GM19035 (cell line): ENCODE results near the gene SBF2.

Experiments
- ATAC-seq: cut with Tn5 transposase; IDR thresholded peaks from one replicate; pipeline ENCODE4 v1.9.1; 2021; ENCODE audit not compliant: unreplicated experiment

Gene SBF2

DNA sequence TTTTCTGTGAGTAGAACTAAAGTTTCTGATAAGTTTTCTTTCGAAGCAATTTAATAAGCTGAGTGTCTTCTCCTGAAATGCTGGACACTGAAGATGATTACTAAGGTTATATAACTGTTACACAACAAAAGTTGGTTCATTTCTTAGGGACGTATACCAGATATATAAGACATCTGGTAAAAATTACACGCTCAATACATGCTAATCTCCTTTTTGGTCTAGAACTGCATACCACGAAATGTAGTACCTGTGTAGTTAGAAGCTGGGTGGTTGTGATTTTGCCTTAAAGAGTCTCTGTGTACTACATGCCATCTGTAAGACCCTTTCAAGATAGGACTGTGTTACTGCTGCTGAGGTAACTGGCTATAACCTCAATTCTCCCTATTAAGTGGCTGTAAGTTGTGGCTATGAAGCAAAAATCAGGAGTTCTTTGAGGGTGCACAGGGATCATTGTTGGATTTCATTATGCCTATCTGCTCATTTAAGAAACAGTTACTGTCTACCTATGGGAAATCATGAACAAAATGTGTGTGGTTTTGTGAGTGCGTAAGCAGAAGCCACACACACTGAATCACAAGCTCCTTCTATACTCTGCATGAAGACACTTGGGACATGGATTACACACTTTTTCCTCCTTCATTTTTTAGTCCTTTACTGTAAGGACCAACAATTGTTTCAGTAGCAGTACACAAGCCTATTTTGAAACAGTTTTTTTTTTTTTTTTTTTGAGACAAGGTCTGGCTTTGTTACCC lies 434.3 kb downstream of the SBF2 start:
- ATAC-seq: no peak

DNA sequence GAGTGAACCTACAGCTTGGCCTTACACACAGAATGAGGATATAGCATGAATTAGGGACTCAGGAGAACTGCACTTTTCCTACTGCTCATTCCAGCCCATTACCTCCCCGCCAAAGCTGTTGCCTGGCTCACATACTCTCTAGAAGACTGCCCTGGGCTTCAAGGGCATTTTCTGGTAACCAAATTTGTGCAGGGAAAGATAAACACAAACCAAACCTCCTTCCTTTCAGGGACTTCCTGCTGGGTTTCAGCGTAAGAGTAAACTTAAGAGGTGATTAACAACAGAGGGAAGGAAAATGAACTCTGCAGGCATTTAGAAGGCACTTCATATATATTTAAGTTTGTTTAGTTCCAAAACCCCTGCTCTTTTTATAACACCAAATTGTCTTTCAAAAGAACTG lies 435.2 kb downstream of the SBF2 start:
- ATAC-seq: no peak

DNA sequence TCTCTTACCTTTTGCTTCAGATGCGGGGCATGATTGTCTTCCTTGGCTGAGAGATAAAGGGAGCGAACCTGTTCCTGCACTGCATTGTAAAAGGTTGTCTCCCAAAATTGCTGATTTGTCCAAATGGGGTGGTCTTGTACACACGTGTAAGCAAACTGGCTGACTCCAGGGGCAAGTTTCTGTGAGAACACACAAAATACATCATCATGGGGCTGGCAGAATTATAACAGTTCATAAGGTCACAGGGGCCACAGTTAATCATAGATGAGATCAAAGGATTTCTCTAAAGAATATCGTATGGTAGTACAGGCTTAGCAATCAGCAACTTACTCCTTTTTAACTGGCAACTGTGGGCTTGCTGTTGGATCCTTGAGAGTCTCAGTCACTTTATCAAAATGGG lies 435.8 kb downstream of the SBF2 start:
- ATAC-seq: no peak

DNA sequence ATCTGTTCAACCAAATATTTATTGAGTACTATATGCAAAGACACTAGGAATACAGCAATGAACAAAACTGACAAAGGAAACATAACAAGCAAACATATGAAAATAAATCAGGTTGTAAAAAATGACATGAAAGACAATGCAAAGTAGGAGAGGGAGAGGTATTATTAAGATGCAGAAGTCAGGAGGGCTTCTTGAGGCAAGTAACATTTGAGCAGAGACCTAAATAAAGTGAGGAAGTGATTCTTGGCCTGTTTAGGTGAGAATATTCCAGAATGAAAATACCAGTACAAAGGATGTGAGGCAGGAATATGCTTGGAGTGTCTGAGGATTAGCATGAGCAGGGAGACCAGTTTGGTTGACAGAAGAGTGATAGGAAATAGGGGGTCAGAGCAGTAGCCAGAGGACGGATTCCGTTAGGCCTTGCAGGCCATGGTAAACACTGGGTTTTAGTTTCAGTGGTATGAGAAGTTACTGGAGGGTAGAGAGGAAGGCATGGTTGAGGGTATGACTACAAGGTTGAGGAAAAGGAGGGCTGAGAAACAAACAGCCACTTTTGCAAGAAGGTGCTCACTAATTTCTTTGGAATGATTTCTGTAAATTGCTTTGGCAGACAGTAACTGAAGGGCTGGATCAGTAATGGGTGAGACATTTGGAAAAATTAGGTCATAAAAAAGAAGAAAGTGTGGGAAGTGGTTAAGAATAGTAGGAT lies 438.3 kb downstream of the SBF2 start:
- ATAC-seq: no peak

DNA sequence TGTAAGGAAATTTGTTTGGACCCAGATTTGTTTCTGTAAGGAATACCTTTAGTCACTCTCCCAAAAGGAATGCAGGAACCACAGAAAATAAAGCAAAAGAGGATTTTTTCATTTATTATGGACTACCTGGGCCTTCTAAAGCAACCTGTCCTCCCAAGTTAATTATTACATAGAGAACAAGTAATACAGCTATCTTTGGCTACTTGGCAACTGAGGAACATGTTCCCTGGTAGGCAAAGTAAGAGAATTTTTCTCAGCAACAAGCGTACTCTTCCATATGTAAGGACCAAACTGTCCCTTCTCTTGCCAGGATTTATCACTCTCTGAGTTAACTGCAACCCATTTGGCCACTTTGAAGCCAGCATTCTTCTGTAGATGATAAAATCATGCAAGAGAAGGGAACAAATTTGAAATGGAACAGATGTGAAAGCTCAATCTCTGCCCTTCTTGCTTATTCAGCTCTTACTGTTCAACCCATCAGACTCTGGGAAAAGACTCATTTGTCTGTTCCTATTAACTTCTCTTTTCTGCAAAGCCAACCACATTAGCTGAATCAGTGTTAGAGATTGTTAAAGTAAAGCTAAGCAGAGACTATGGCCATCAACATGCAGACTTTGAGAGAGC lies 440.0 kb downstream of the SBF2 start:
- no peak for ATAC-seq

DNA sequence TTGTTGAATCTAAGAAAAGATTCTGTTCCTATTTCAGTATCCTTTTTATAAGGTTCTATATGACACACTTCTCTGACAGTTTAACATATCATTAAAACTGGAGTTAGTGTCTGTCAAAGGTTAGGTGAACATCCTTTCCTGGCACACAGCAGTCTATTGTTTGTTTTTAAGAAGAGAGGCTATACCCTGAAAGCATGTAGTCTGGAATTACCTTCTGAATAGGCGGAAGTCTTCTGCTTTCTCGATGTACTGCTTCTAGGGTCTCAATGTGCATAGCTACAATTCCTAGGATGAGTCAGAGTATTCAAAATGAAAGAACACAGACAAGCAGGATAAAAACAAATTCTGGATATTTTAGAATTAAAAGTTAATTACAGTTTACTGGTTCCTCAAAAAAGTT lies 441.6 kb downstream of the SBF2 start:
- no peak for ATAC-seq

DNA sequence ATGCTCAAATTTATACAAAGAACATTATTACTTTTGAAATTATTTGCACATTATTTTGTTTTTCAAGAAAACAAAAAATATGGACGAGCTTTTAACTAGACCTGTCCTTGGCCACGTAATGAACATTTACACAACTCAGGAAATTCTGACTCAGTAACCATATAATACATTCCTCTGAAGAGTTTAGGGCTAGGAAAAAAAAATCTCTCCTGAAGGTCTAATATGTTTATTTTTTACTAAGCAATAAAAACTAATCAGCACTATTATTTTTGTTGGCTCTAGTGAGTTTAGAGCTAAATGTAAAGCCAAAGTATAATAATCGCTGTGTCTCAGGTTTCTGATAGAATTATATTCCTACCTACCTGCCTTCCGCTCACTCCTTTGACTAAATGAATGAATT lies 442.7 kb downstream of the SBF2 start:
- ATAC-seq: no peak

DNA sequence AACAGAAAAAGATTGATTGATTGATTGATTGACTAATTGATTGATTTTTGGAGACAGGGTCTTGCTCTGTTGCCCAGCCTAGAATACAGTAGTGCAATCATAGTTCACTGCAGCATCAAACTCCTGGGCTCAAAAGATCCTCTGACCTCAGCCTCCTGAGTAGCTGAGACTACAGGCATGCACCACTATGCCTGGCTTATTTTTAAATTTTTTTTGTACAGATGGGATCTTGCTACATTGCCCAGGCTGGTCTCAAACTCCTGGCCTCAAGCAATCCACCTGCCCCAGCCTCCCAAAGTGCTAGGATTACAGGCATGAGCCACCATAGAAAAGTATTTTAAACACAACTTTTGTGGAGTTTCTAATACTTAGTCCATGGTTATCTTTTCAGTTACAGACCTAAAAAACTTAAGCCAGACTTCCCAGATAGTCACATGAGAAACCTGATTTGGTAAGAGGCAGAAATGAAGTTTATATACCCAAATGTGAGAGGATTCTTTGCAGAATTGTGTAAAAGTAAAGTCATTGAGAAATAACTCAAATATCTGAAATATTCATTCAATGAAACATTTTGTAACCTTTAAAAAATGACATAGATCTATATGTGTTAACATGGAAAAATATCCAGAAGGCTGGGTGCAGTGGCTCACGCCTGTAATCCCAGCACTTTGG lies 443.7 kb downstream of the SBF2 start:
- ATAC-seq: no peak

DNA sequence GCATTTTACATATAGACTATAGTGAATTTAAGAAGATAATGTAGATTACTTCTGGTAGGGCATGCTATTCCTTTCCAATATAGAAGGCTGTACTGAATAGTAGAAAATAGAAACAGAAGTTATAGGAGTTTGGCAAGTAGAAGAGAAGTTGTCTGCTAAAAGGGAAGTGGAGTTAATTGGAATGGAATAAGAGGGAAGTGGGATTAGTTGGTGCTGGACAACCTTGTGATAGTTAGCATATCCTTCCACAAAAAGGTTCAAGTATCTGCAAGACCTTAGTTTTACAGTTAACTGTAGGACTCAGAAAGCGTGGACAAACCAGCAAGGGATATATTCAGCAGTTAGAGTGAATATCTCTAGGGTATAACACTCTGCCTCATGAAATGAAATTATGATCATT lies 444.6 kb downstream of the SBF2 start:
- no peak for ATAC-seq

DNA sequence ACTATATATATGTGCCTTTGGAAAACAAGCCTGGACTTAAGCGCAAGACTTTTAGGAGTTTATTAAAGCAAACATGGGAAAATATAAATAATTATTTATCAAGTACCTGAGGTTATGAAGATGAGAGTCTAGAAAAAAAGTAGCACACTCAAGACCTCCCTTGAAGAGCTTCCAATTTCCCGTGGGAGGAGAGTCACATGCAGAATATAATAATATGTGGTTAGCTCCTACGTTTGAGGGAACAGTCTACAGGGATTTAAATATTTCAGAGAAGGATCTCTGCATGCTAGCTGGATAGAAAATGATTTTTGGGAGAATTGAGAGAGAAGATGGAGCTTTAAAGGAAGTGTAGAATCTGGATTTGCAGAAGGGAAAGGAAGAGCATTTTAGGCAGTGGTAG lies 446.4 kb downstream of the SBF2 start:
- no peak for ATAC-seq

DNA sequence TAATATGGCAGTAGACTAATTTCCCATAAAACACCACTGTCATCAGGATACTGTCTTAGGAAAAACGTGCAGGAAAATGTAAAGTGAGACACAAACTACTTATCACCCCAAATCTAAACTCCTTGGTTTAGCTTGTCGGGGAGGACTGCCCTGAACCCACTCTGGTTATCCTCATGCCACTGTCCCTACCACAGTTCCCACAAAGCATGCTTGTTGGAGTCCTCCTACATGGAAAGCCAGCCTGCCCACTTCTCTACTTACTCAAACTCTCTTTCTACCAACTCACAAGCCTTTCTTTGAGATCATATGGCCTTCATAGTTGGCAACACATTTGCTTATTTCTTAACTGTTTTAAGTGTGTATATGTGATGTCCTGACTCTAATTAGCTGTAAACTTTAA lies 451.1 kb downstream of the SBF2 start:
- ATAC-seq: no peak

DNA sequence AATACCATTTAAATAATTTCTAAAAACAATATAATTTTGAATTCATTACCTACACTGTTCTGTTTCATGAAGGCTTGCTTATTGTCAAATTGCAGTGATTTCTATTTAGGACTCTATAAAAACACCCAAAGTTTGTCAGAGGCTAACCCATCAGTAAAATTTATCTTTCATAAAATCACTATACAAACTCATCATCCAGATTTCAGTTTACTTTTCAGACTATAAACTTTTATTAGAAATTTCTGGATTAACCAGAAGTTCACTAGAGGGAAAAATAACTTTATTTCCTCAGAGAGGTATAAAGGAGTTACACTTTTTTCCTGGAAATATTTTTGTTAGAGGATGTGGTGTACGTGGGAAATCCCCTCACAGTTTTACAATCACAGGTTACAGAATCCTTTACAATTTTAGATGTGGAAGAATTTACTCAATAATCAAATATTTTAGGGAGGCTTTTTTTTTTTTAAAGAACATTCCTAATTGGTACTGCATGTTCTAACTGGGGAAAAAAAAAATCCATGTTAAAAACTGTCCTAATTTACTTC lies 453.5 kb downstream of the SBF2 start:
- ATAC-seq: no peak

DNA sequence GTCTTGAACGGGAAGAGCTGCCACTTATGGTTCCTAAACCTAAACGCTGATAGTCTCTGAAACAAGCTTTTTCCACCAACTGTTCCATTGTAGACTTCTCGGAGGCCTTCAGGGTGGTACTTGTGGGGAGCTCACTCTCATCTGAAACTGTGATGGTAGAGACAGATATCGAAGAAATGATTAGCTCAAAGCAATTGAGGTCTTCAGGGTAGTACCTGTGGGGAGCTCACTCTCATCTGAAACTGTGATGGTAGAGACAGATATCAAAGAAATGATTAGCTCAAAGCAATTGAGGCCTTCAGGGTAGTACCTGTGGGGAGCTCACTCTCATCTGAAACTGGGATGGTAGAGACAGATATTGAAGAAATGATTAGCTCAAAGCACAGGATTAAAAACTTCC lies 454.5 kb downstream of the SBF2 start:
- no peak for ATAC-seq

DNA sequence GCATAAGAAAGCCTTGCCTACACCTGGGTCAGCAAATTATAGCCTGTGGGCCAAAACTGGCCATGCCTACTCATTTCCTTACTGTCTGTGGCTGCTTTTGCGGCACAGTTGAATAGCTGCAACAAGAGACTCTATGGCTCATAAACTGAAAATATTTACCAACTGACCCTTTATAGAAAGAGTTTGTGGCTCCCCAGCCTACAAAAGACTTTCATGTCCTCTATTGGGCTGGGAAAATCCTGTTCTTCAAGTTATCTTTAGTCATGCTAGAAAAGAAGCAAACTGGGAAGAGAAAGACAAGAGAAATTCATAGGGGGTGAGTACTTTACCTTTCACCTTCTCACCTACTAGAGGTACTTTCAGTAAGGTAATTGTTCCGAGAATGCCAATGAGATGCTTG lies 455.1 kb downstream of the SBF2 start:
- ATAC-seq: peak; percentile 78

DNA sequence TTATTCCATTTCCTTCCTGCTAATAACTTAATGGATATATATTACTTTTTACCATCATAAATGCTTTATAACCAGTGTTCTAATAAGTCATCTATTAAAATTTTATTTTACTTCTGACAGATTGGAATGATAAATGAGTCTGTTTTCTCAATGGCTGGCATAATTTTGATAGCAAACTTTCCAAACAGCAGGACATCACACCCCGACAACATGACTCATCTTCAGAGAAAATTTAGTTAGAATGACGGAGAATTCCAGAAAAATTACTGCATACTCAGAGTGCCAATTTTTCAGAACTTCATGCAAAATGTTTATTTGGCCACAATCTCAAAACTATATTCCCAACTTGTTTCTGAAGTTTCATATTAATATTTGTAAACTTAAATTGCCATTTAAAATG lies 455.8 kb downstream of the SBF2 start:
- no peak for ATAC-seq

DNA sequence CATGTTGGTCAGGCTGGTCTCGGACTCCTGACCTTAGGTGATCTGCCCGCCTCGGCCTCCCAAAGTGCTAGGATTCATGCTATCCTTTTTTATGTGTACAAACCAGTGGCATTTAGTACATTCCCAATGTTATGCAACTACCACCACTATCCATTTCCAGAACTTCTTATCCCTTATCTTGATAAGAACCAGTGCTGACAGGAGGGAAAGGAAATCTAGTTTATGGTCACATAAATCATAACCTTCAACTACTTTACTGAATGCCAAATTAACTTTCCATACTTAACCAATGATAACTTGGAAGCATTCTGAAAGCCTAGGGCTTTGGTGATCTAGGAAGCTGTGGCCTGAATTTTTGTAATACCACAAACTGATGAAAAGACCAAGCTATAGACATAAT lies 459.7 kb downstream of the SBF2 start:
- no peak for ATAC-seq

DNA sequence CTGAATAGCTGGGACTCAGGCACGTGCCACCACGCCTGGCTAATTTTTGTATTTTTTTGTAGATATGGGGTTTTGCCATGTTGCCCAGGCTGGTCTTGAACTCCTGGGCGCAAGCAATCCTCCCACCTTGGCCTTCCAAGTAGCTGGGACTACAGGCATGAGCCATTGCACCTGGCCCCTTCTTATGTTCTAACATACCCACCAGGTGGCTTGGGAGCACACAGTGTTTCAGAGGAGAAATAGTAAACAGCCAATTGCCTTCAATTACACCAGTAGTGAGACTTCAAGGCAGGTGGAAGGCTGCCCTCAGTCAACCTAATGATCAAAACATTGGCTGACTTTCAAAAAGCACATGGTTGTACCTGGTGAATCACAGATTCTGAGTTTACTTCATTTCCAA lies 462.9 kb downstream of the SBF2 start:
- no peak for ATAC-seq

DNA sequence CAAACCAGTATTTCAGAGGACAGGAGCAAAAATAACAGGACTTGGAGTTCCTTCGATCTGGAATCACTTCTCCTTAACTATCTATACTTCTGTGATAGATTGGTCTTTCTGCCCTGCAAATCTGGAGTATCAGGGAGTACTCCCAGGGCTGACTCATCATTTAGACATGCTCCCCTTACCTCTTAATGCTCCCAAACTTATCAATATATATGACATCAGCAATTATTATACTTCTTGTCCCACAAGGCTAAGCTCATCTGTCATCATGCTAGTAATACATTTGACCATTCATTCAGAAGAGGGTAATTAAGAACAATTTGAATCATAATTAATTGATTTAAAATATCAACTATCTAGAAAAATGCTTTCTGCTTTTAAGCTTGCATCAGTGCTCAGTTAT lies 466.3 kb downstream of the SBF2 start:
- no peak for ATAC-seq

DNA sequence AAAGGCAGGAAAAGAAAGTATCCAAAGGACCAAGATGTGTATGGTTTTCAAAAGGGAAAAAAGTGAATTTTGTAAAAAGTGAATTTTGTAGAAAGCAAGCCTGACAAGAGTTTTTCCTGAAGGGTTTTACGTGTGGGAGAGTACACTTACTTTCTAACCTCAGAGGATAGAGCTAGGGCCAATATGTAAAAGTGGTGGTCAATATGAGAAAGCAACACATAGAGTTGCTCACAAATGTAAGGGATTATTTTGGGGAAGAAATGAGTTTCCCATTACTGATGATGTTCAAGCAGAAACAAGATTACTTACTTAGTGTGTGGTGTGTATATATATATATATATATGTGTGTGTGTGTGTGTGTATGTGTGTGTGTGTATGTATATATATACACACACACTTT lies 467.6 kb downstream of the SBF2 start:
- no peak for ATAC-seq

DNA sequence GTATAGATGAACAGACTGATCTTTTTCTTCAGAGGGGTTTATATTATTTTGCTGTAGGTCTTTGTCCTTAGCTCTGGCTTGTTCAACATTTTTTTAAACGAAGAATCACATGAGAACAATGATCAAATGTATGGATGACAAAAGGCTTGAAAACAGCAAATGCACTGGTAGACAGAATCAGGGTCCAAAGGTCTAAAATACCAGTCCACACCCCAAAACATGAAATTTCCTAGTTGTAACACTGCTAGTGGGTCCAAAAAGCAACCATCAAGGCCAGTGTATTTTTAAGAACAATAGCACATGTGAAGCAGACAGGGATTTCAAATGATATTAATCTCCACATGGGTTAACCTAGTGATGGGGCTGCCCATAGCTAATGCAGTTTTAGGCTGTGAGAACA lies 468.1 kb downstream of the SBF2 start:
- ATAC-seq: no peak

DNA sequence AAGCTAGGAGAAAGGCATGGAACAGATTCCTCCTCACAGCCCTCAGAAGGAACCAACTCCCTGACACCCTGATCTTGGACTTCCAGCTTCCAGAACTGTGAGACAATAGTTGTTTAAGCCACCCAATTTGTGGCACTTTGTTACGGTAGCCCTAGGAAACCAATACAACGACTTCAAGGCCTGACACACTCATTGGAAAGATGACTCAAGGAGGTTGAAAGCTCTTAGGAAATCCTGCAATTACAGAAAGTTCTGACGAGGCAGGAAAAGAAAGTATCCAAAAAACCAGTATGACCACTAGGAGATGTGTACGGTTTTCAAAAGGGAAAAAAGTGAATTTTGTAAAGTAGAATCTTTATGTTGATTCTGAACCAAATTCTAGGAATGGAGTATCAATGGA lies 468.7 kb downstream of the SBF2 start:
- ATAC-seq: no peak
